K562 (cell line): Measurements from ENCODE around the gene ANO9. TPM values are rescaled to one million over a fixed set of nuclear protein-coding genes. Genes with fewer than 3 reads are reported as not detected.
A peak's percentile ranks its signal among the peaks of the same experiment; 100 is the strongest.

Source experiments
- ARNT ChIP-seq, 2 experiments: fragments of 450-650 bp; IDR thresholded peaks; 2 replicates each; pipeline ENCODE4 v1.6.1; 2016; ENCODE audit warnings: mild to moderate bottlenecking in 1 of 2
- BACH1 ChIP-seq: fragments of 200-800 bp; sonication (Bioruptor generic); IDR thresholded peaks from 2 replicates; pipeline ENCODE4 v1.6.1; 2016; ENCODE audit warnings: missing genetic modification characterization, missing compliant biosample characterization
- CAMTA2 ChIP-seq: fragments of 250-450 bp; sonication (Bioruptor Pico); conservative IDR thresholded peaks from 2 replicates; pipeline ENCODE4 v1.5.1; 2022
- HIVEP1 ChIP-seq: fragments of 250-450 bp; sonication (Bioruptor Pico); IDR thresholded peaks from 2 replicates; pipeline ENCODE4 v1.4.0; 2020; ENCODE audit warnings: mild to moderate bottlenecking
- MCM3 ChIP-seq: fragments of 450-650 bp; IDR thresholded peaks from 2 replicates; pipeline ENCODE4 v1.6.1; 2016
- MEF2D ChIP-seq: conservative IDR thresholded peaks from 2 replicates; pipeline ENCODE4 v1.6.1; 2016; ENCODE audit warnings: low read depth, missing genetic modification characterization, missing compliant biosample characterization
- MITF ChIP-seq: IDR thresholded peaks from 2 replicates; pipeline ENCODE4 v1.6.1; 2014; ENCODE audit warnings: antibody characterized with exemption
- POLR2AphosphoS5 ChIP-seq: IDR thresholded peaks from 2 replicates; pipeline ENCODE4 v1.6.1; 2011; ENCODE audit warnings: mild to moderate bottlenecking, low read depth, low read length, moderate library complexity; ENCODE audit not compliant: control insufficient read depth, insufficient read depth
- PTRF ChIP-seq: fragments of 450-650 bp; IDR thresholded peaks from 2 replicates; pipeline ENCODE4 v1.6.1; 2016; ENCODE audit warnings: mild to moderate bottlenecking, missing genetic modification characterization, missing compliant biosample characterization
- SNRNP70 ChIP-seq: fragments of 200-400 bp; formaldehyde crosslinking; optimal IDR thresholded peaks from 2 replicates; pipeline ENCODE3; 2017; ENCODE audit warnings: low read depth, low read length
- ZBTB40 ChIP-seq, 2 experiments: fragments of 450-650 bp in 1 of 2; sonication (generic) in 1 of 2; formaldehyde crosslinking in 1 of 2; IDR thresholded peaks; 2 replicates each; pipeline versions ENCODE4 v1.7.1 to v1.9.0; 2016 to 2022; ENCODE audit warnings: inconsistent platforms in 1 of 2, mild to moderate bottlenecking in 1 of 2, missing genetic modification reagents in 1 of 2
- ZNF347 ChIP-seq: fragments of 450-650 bp; formaldehyde crosslinking; IDR thresholded peaks from 2 replicates; pipeline ENCODE4 v1.4.0; 2020; ENCODE audit warnings: low read depth, mild to moderate bottlenecking, moderate library complexity
- ZNF512 ChIP-seq: IDR thresholded peaks from 2 replicates; pipeline ENCODE4 v1.6.1; 2016; ENCODE audit warnings: missing genetic modification characterization, missing compliant biosample characterization
- polyA plus RNA-seq, 8 experiments: library from polyadenylated mRNA; depleted of rRNA in 4 of 8; stranded (reverse) in 5 of 8; unstranded in 3 of 8; fragments of >200 nt; fragmentation: Nextera tagmentation in 2 of 8; fragmentation: Illumina TruSeq in 1 of 8; extraction: Ambion mirVana in 2 of 8; extraction: Trizol in 1 of 8; gene quantifications; 2 replicates each; pipeline versions ENCODE4 v1.2.1 to v1.2.3, GENCODE V29; 2011 to 2014; ENCODE audit warnings: inconsistent platforms in 1 of 8, missing spikeins in 1 of 8
- total RNA-seq, 7 experiments: library from RNA; depleted of rRNA in 6 of 7; stranded (reverse); fragments of >200 nt in 6 of 7; fragmentation: Illumina TruSeq in 2 of 7; extraction: Trizol in 2 of 7; gene quantifications; 2 replicates each; pipeline versions ENCODE4 v1.2.1 to v1.2.3, GENCODE V29; 2011 to 2021; ENCODE audit warnings: low replicate concordance in 1 of 7
- TF ChIP-seq, protein P1 (sequence below): fragments of 450-650 bp; IDR thresholded peaks from 2 replicates; pipeline ENCODE4 v1.6.1; 2016; ENCODE audit warnings: antibody characterized with exemption

The ANO9 gene
- total and polyA plus RNA-seq, 9 of the 15 experiments (the other 6 are each of a cell fraction or from before 2014, with no cell fraction given) = 0.20 to 14.5 (median 4.5) TPM

GRCh38 chr11:460331-461199 is 18.8 kb upstream of the ANO9 start (continued):
- no peak for TF ChIP-seq HIVEP1 (CRISPR knock-in tag)
- TF ChIP-seq MCM3 = no peak
- TF ChIP-seq ZNF347 = no peak
- TF ChIP-seq ZBTB40 (IDR thresholded peaks at IDR 0.05) = no peak
- TF ChIP-seq ZBTB40 (CRISPR knock-in tag; IDR thresholded peaks at IDR 0.05) = no peak
- peak; percentile 48 for TF ChIP-seq POLR2AphosphoS5
- TF ChIP-seq CAMTA2 (CRISPR knock-in tag) = no peak
- TF ChIP-seq BACH1 (tag) = no peak
- no peak; the same call in 1 of the 2 replicates for TF ChIP-seq MITF
- TF ChIP-seq, protein P1, sequence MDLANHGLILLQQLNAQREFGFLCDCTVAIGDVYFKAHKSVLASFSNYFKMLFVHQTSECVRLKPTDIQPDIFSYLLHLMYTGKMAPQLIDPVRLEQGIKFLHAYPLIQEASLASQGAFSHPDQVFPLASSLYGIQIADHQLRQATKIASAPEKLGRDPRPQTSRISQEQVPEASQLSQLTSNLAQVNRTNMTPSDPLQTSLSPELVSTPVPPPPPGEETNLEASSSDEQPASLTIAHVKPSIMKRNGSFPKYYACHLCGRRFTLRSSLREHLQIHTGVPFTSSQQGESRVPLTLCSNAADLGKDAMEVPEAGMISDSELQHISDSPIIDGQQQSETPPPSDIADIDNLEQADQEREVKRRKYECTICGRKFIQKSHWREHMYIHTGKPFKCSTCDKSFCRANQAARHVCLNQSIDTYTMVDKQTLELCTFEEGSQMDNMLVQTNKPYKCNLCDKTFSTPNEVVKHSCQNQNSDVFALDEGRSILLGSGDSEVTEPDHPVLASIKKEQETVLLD = no peak; the same call in 1 of the 2 replicates
- TF ChIP-seq ZNF512 = no peak
- TF ChIP-seq PTRF (tag) = no peak
- TF ChIP-seq MEF2D (tag) = no peak
- TF ChIP-seq SNRNP70 = no peak
- no peak for TF ChIP-seq ARNT (IDR thresholded peaks at IDR 0.05)
